K562 (cell line): Measurements from ENCODE around the gene ADD3. TPM values are rescaled to one million over a fixed set of nuclear protein-coding genes. Genes with fewer than 3 reads are reported as not detected.

Experiments used
- ATAC-seq: fragments of 200-7000 bp; cut with Tn5 transposase; 3 replicates; pipeline ENCODE4 v1.9.1; 2020; ENCODE audit warnings: moderate library complexity
- BruUV-seq: library from RNA; stranded (reverse); fragments of 400-500 nt; replicated peaks from 2 replicates; lab custom pipeline; 2021; lab: Mats Ljungman, UMichigan
- CTCF ChIA-PET: fragments of 300-600 bp; formaldehyde crosslinking; extraction: SDS; loops from one replicate; lab custom pipeline; 2021; ENCODE audit warnings: low intra/inter-chr PET ratio; lab: Yijun Ruan, JAX
- POLR2A ChIA-PET: fragments of 300-600, 350-650 bp; sonication (Branson Sonifier 250); formaldehyde crosslinking; extraction: SDS; loops from one replicate; lab custom pipeline; 2021; ENCODE audit warnings: antibody characterized with exemption, inconsistent platforms; lab: Yijun Ruan, JAX
- DNase-seq, 4 experiments: peaks; one replicate each; pipeline versions ENCODE4 v3.0.0 to v3.0.0-alpha.2; 2011 to 2018; ENCODE audit warnings: low spot score in 3 of 4, mixed read lengths in 3 of 4; ENCODE audit errors: extremely low read depth in 1 of 4
- FAIRE-seq: peaks from 2 replicates; lab custom pipeline; 2011; peaks lifted over from hg19 to GRCh38; lab: Jason Lieb, UNC
- H2AFZ ChIP-seq: 2 replicates; pipeline ENCODE4 v1.6.0; 2011; ENCODE audit warnings: low read depth, low read length, control low read depth, inconsistent platforms
- H3K27ac ChIP-seq: fragments of 200-600 bp; 3 replicates; pipeline ENCODE4 v1.8.0; 2011; ENCODE audit warnings: low read depth, mild to moderate bottlenecking, control low read depth, inconsistent platforms, low read length, moderate library complexity, mixed read lengths; ENCODE audit errors: extremely low read depth
- H3K27me3 ChIP-seq, 2 experiments: fragments of 300-600 bp in 1 of 2; 2 replicates in 1 of 2; 3 replicates in 1 of 2; pipeline versions ENCODE4 v1.6.0 to v1.8.0; 2011; ENCODE audit warnings: inconsistent platforms in 2 of 2, low read length in 2 of 2, mild to moderate bottlenecking in 1 of 2, mixed read lengths in 1 of 2, moderate library complexity in 1 of 2; ENCODE audit not compliant: control insufficient read depth in 2 of 2, insufficient read depth in 2 of 2
- H3K36me3 ChIP-seq: fragments of 300-600 bp; 3 replicates; pipeline ENCODE4 v1.8.0; 2011; ENCODE audit warnings: mild to moderate bottlenecking, low read length, inconsistent platforms; ENCODE audit not compliant: control insufficient read depth, insufficient read depth
- H3K4me1 ChIP-seq, 2 experiments: fragments of 200-600 bp in 1 of 2; replicated peaks in 1 of 2; 2 replicates in 1 of 2; 3 replicates in 1 of 2; pipeline versions ENCODE4 v1.5.1 to v1.8.0; 2011; ENCODE audit warnings: inconsistent platforms in 2 of 2, low read length in 2 of 2, mild to moderate bottlenecking in 1 of 2, mixed read lengths in 1 of 2, moderate library complexity in 1 of 2; ENCODE audit not compliant: control insufficient read depth in 2 of 2, insufficient read depth in 2 of 2
- H3K4me2 ChIP-seq: 2 replicates; pipeline ENCODE4 v1.6.1; 2011; ENCODE audit warnings: low read length, control low read depth, inconsistent platforms, mixed read lengths; ENCODE audit not compliant: insufficient read depth
- H3K4me3 ChIP-seq: fragments of 200-600 bp; sonication (generic), shearing (Covaris generic); 2 replicates; pipeline ENCODE4 v1.5.1; 2016; ENCODE audit warnings: control low read depth, inconsistent platforms
- H3K79me2 ChIP-seq: fragments of 200-600 bp; 3 replicates; pipeline ENCODE4 v1.8.0; 2011; ENCODE audit warnings: low read length, inconsistent platforms; ENCODE audit not compliant: control insufficient read depth, insufficient read depth
- H3K9ac ChIP-seq, 2 experiments: 2 replicates each; pipeline versions ENCODE4 v1.6.0 to v1.6.1; 2011; ENCODE audit warnings: low read depth in 2 of 2, low read length in 2 of 2, control low read depth in 1 of 2, inconsistent platforms in 1 of 2, mild to moderate bottlenecking in 1 of 2, mixed read lengths in 1 of 2; ENCODE audit not compliant: insufficient read depth in 1 of 2
- H3K9me1 ChIP-seq: one replicate; pipeline ENCODE4 v1.6.0; 2011; ENCODE audit warnings: inconsistent platforms, mild to moderate bottlenecking, low read length, moderate library complexity; ENCODE audit not compliant: control insufficient read depth, insufficient read depth
- H3K9me3 ChIP-seq: replicated peaks from 2 replicates; pipeline ENCODE4 v1.5.1; 2011; ENCODE audit warnings: low read depth, low read length, inconsistent platforms; ENCODE audit not compliant: control insufficient read depth, insufficient read depth
- H4K20me1 ChIP-seq: replicated peaks from 2 replicates; pipeline ENCODE4 v1.6.1; 2011; ENCODE audit warnings: low read length, inconsistent platforms, mixed read lengths; ENCODE audit not compliant: control insufficient read depth, insufficient read depth
- BRCA1 ChIP-seq, 2 experiments: fragments of 450-650 bp in 1 of 2; sonication (generic) in 1 of 2; formaldehyde crosslinking in 1 of 2; IDR thresholded peaks; 2 replicates each; pipeline versions ENCODE4 v1.5.0 to v1.6.1; 2017 to 2020; ENCODE audit warnings: mild to moderate bottlenecking in 1 of 2, missing genetic modification reagents in 1 of 2
- GATAD2A ChIP-seq: fragments of 450-650 bp; IDR thresholded peaks from 2 replicates; pipeline ENCODE4 v1.6.1; 2017
- HDAC1 ChIP-seq, 2 experiments: fragments of 450-650 bp; IDR thresholded peaks; 2 replicates each; pipeline ENCODE4 v1.6.1; 2016 to 2017; ENCODE audit warnings: inconsistent platforms in 1 of 2, mild to moderate bottlenecking in 1 of 2, moderate library complexity in 1 of 2
- HDAC3 ChIP-seq: fragments of 450-650 bp; IDR thresholded peaks from 2 replicates; pipeline ENCODE4 v1.6.1; 2018; ENCODE audit warnings: borderline replicate concordance, mild to moderate bottlenecking, moderate library complexity; ENCODE audit not compliant: partially characterized antibody
- NUFIP1 ChIP-seq: fragments of 450-650 bp; IDR thresholded peaks from 2 replicates; pipeline ENCODE4 v1.6.1; 2018; ENCODE audit not compliant: partially characterized antibody
- RAD51 ChIP-seq: fragments of 450-650 bp; IDR thresholded peaks from 2 replicates; pipeline ENCODE4 v1.7.1; 2016; ENCODE audit warnings: low read depth, mild to moderate bottlenecking, borderline replicate concordance
- RFX1 ChIP-seq: fragments of 450-650 bp; IDR thresholded peaks from 2 replicates; pipeline ENCODE4 v1.6.1; 2016; ENCODE audit warnings: mild to moderate bottlenecking, moderate library complexity
- SNRNP70 ChIP-seq: fragments of 200-400 bp; formaldehyde crosslinking; optimal IDR thresholded peaks from 2 replicates; pipeline ENCODE3; 2017; ENCODE audit warnings: low read depth, low read length
- U2AF2 ChIP-seq: fragments of 200-400 bp; formaldehyde crosslinking; optimal IDR thresholded peaks from 2 replicates; pipeline ENCODE3; 2017; ENCODE audit warnings: low read depth, mild to moderate bottlenecking, low read length
- WGBS: fragments of 100-300 bp; shearing (Covaris generic); methylation state at CpG from one replicate; pipeline ENCODE4 v1.1.6; 2016; ENCODE audit warnings: low coverage, mixed read lengths; ENCODE audit not compliant: insufficient coverage; ENCODE audit errors: missing lambda C conversion rate; 5-methylcytosine and 5-hydroxymethylcytosine counted together
- in situ Hi-C: fragments of 300-500 bp; cut with MboI; formaldehyde crosslinking; loops from 4 replicates; pipeline ENCODE4 v1.15.0; 2018; ENCODE audit warnings: inconsistent platforms, mixed read lengths
- intact Hi-C: fragments of 100-400 bp; cut with micrococcal nuclease; formaldehyde crosslinking; loops from 2 replicates; pipeline ENCODE4 v1.14.2; 2022
- polyA plus RNA-seq, 8 experiments: library from polyadenylated mRNA; depleted of rRNA in 4 of 8; stranded (reverse) in 5 of 8; unstranded in 3 of 8; fragments of >200 nt; fragmentation: Nextera tagmentation in 2 of 8; fragmentation: Illumina TruSeq in 1 of 8; extraction: Ambion mirVana in 2 of 8; extraction: Trizol in 1 of 8; gene quantifications; 2 replicates each; pipeline versions ENCODE4 v1.2.1 to v1.2.3, GENCODE V29; 2011 to 2014; ENCODE audit warnings: inconsistent platforms in 1 of 8, missing spikeins in 1 of 8
- total RNA-seq, 7 experiments: library from RNA; depleted of rRNA in 6 of 7; stranded (reverse); fragments of >200 nt in 6 of 7; fragmentation: Illumina TruSeq in 2 of 7; extraction: Trizol in 2 of 7; gene quantifications; 2 replicates each; pipeline versions ENCODE4 v1.2.1 to v1.2.3, GENCODE V29; 2011 to 2021; ENCODE audit warnings: low replicate concordance in 1 of 7
- TF ChIP-seq, protein P1 (sequence below): fragments of 450-650 bp; IDR thresholded peaks from 2 replicates; pipeline ENCODE4 v1.7.0; 2016; ENCODE audit warnings: borderline replicate concordance
- TF ChIP-seq, protein P2 (sequence below): sonication (generic); formaldehyde crosslinking; IDR thresholded peaks from 2 replicates; pipeline ENCODE4 v1.8.0; 2022; ENCODE audit warnings: mild to moderate bottlenecking, missing genetic modification reagents, borderline replicate concordance
- TF ChIP-seq, protein P3 (sequence below): fragments of 250-450 bp; sonication (Bioruptor Pico); IDR thresholded peaks from 2 replicates; pipeline ENCODE4 v1.5.0; 2020; ENCODE audit warnings: mild to moderate bottlenecking, borderline replicate concordance

The ADD3 gene
- total and polyA plus RNA-seq, 9 of the 15 experiments (the other 6 are each of a cell fraction or from before 2014, with no cell fraction given), result 13.2 to 125 (median 31.7) TPM

DNA sequence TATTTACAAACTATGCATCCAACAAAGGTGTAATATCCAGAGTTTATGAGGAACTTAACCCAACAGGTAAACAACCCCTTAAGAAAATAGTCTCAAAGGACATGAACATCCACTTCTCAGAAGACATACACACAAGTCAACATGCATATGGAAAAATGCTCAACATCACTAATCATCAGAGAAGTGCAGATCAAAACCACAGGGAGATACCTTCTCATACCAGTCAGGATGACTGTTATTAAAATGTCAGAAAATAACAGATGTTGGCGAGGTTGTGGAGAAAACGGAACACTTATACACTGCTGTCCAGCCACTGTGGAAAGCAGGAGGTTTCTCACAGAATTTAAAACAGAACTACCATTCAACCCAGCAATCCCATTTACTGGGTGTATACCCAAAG is 84.0 kb downstream of the ADD3 start:
- Histone ChIP-seq H4K20me1 (no peaks in the 10 kb centered on the region), H3K27me3 (no peaks in the 10 kb centered on the region), H3K36me3 (no peaks in the 10 kb centered on the region), H3K4me3 (no peak overlapping the region), H3K9ac (no peak overlapping the region), H3K79me2 (peaks cover 27% of the 10 kb centered on the region), H3K9me3 (no peaks in the 10 kb centered on the region), H2AFZ (no peak overlapping the region), H3K4me1 (no peaks in the 10 kb centered on the region), H3K27ac (no peak overlapping the region), H3K4me2 (no peak overlapping the region), H3K9me1 (no peaks in the 10 kb centered on the region)
- DNase-seq (no peak), ATAC-seq (no peak), FAIRE-seq (no peak)
- in situ Hi-C loops (no loop called here), intact Hi-C loops (no loop called here)
- TF ChIP-seq NUFIP1 (no peak), GATAD2A (no peak), U2AF2 (no peak), BRCA1 (IDR thresholded peaks at IDR 0.05) (no peak), BRCA1 (CRISPR knock-in tag; IDR thresholded peaks at IDR 0.05) (no peak), HDAC1 (IDR thresholded peaks at IDR 0.05) (no peak), RAD51 (no peak), RFX1 (no peak), SNRNP70 (no peak), HDAC3 (no peak)
- TF ChIP-seq, protein P1, sequence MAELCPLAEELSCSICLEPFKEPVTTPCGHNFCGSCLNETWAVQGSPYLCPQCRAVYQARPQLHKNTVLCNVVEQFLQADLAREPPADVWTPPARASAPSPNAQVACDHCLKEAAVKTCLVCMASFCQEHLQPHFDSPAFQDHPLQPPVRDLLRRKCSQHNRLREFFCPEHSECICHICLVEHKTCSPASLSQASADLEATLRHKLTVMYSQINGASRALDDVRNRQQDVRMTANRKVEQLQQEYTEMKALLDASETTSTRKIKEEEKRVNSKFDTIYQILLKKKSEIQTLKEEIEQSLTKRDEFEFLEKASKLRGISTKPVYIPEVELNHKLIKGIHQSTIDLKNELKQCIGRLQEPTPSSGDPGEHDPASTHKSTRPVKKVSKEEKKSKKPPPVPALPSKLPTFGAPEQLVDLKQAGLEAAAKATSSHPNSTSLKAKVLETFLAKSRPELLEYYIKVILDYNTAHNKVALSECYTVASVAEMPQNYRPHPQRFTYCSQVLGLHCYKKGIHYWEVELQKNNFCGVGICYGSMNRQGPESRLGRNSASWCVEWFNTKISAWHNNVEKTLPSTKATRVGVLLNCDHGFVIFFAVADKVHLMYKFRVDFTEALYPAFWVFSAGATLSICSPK, result no peak
- TF ChIP-seq, protein P2, sequence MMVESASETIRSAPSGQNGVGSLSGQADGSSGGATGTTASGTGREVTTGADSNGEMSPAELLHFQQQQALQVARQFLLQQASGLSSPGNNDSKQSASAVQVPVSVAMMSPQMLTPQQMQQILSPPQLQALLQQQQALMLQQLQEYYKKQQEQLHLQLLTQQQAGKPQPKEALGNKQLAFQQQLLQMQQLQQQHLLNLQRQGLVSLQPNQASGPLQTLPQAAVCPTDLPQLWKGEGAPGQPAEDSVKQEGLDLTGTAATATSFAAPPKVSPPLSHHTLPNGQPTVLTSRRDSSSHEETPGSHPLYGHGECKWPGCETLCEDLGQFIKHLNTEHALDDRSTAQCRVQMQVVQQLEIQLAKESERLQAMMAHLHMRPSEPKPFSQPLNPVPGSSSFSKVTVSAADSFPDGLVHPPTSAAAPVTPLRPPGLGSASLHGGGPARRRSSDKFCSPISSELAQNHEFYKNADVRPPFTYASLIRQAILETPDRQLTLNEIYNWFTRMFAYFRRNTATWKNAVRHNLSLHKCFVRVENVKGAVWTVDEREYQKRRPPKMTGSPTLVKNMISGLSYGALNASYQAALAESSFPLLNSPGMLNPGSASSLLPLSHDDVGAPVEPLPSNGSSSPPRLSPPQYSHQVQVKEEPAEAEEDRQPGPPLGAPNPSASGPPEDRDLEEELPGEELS (CRISPR knock-in tag), result no peak
- TF ChIP-seq, protein P3, sequence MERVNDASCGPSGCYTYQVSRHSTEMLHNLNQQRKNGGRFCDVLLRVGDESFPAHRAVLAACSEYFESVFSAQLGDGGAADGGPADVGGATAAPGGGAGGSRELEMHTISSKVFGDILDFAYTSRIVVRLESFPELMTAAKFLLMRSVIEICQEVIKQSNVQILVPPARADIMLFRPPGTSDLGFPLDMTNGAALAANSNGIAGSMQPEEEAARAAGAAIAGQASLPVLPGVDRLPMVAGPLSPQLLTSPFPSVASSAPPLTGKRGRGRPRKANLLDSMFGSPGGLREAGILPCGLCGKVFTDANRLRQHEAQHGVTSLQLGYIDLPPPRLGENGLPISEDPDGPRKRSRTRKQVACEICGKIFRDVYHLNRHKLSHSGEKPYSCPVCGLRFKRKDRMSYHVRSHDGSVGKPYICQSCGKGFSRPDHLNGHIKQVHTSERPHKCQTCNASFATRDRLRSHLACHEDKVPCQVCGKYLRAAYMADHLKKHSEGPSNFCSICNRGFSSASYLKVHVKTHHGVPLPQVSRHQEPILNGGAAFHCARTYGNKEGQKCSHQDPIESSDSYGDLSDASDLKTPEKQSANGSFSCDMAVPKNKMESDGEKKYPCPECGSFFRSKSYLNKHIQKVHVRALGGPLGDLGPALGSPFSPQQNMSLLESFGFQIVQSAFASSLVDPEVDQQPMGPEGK (CRISPR knock-in tag), result no peak
- 94% methylated on average over 2 of the region's 2 CpGs for WGBS
- BruUV-seq, result no TSS peak
- ChIA-PET CTCF (no interaction called here), POLR2A (no interaction called here)
